ENCODE results near the gene WASHC3. TPM values are rescaled to one million over a fixed set of nuclear protein-coding genes. Genes with fewer than 3 reads are reported as not detected.

WASHC3 gene
- total RNA-seq, 6 experiments from 2014 or later = 49.2 to 61.0 (median 54.8) TPM

- Mint-ChIP-seq H3K27ac (no peak overlapping the region), H3K4me3 (no peak overlapping the region), H3K36me3 (ENCODE audit: low read depth) (no peaks in the 10 kb centered on the region)
Observed at GRCh38 chr12:101967506-101967905, 94.3 kb downstream of the WASHC3 start.

DNA sequence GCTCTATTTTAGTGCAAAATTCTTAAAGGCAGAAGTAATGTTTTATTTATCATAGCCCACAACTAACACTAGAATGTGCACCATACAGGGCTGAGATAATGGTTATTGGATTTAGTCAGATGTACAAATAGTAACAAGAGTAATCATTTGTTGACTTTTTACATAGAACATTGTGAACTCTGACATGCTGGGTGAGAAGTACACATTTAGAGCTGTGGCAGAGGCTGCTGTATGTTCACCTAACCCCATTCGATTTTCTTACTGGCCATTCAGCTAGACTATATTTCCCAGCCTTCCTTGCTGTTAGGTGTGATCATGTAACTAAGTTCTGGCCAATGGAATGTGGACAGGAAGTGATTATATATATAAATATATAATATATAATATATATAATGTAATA lies 95.3 kb downstream of the WASHC3 start:
- H3K27me3 Mint-ChIP-seq (ENCODE audit: insufficient read depth) = no peaks in the 10 kb centered on the region; the same call in 1 of the 2 replicates
- no peak overlapping the region for H3K27ac Mint-ChIP-seq
- no peak overlapping the region for H3K4me3 Mint-ChIP-seq
- no peaks in the 10 kb centered on the region for H3K4me1 Mint-ChIP-seq (ENCODE audit: low read depth)
- no peaks in the 10 kb centered on the region for H3K36me3 Mint-ChIP-seq (ENCODE audit: low read depth)
- no peak for DNase-seq
- no peaks in the 10 kb centered on the region for H3K9me3 Mint-ChIP-seq
- TF ChIP-seq, protein P1, sequence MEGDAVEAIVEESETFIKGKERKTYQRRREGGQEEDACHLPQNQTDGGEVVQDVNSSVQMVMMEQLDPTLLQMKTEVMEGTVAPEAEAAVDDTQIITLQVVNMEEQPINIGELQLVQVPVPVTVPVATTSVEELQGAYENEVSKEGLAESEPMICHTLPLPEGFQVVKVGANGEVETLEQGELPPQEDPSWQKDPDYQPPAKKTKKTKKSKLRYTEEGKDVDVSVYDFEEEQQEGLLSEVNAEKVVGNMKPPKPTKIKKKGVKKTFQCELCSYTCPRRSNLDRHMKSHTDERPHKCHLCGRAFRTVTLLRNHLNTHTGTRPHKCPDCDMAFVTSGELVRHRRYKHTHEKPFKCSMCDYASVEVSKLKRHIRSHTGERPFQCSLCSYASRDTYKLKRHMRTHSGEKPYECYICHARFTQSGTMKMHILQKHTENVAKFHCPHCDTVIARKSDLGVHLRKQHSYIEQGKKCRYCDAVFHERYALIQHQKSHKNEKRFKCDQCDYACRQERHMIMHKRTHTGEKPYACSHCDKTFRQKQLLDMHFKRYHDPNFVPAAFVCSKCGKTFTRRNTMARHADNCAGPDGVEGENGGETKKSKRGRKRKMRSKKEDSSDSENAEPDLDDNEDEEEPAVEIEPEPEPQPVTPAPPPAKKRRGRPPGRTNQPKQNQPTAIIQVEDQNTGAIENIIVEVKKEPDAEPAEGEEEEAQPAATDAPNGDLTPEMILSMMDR (IDR thresholded peaks at IDR 0.05) = no peak

More at GRCh38 chr12:101967506-101967905, 94.3 kb downstream of the WASHC3 start:
- no peak for DNase-seq
- no peaks in the 10 kb centered on the region for H3K4me1 Mint-ChIP-seq (ENCODE audit: low read depth)
- TF ChIP-seq, protein P1 (IDR thresholded peaks at IDR 0.05) = no peak
- no peaks in the 10 kb centered on the region; the same call in 1 of the 2 replicates for H3K27me3 Mint-ChIP-seq (ENCODE audit: insufficient read depth)
- no peaks in the 10 kb centered on the region for H3K9me3 Mint-ChIP-seq

GRCh38 chr12:101963697-101964096 lies 98.1 kb downstream of the WASHC3 start:
- TF ChIP-seq, protein P1 (IDR thresholded peaks at IDR 0.05) = no peak

More at GRCh38 chr12:101963697-101964096, 98.1 kb downstream of the WASHC3 start:
- no peaks in the 10 kb centered on the region for H3K4me1 Mint-ChIP-seq (ENCODE audit: low read depth)
- H3K27ac Mint-ChIP-seq = no peak overlapping the region
- peaks cover 1% of the 10 kb centered on the region for H3K27me3 Mint-ChIP-seq (ENCODE audit: insufficient read depth)
- H3K9me3 Mint-ChIP-seq = peaks cover 6% of the 10 kb centered on the region; the same call in 1 of the 2 replicates
- no peak for DNase-seq
- H3K4me3 Mint-ChIP-seq = no peak overlapping the region
- H3K36me3 Mint-ChIP-seq (ENCODE audit: low read depth) = peaks cover 5% of the 10 kb centered on the region

Other genes starting within 250 kb of the WASHC3 start
- gene GNPTAB, start 231.0 kb downstream of the WASHC3 start, total RNA-seq (2021; fragmentation: NEBNext Ultra II Directional; extraction: Animal tissue kit (Norgen Biotek cat#: 25700)) = 10 to 100 TPM; 37.1 to 53.6 (median 44.9) TPM
- gene DRAM1, start 184.4 kb downstream of the WASHC3 start, total RNA-seq (2021; fragmentation: NEBNext Ultra II Directional; extraction: Animal tissue kit (Norgen Biotek cat#: 25700)) = 100 to 1,000 TPM; 109 to 136 (median 122) TPM
- gene NUP37, start 58.1 kb upstream of the WASHC3 start, total RNA-seq (2021; fragmentation: NEBNext Ultra II Directional; extraction: Animal tissue kit (Norgen Biotek cat#: 25700)) = 10 to 100 TPM; 36.0 to 53.9 (median 47.8) TPM
- gene PARPBP, start 58.2 kb upstream of the WASHC3 start, total RNA-seq (2021; fragmentation: NEBNext Ultra II Directional; extraction: Animal tissue kit (Norgen Biotek cat#: 25700)) = 10 to 100 TPM in 5 of 6 experiments, 1 to 10 TPM in 1; 8.6 to 13.6 (median 12.6) TPM
- gene PMCH, start 135.8 kb upstream of the WASHC3 start, total RNA-seq (2021; fragmentation: NEBNext Ultra II Directional; extraction: Animal tissue kit (Norgen Biotek cat#: 25700)) = not detected